Measurements from ENCODE around the gene SULT4A1.

SULT4A1 gene

DNA sequence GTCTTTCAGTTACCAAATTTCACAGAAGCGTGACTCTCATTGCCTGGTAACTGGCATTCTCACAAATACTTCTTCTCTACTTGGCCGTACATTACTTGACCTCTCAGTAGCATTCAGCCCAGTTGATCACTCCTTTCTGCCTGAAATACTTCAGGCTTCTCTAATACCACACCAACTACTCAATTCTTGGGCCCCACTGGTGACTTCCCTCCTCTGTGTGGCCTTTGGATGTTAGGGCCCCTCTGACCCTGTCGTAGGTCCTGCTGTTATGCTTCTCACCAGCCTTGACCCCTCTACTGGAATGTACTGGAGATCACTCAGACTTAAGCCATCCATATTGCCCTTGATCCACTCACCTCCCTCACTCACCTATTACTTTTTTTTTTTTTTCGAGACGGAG is 48.0 kb downstream of the SULT4A1 start:
- DNase-seq (ENCODE audit: extremely low read depth in 1 of 2, low read depth in 1 of 2), result no peak

- DNase-seq (ENCODE audit: extremely low read depth in 1 of 2, low read depth in 1 of 2), result no peak
Observed at GRCh38 chr22:43812890-43813289, 49.4 kb downstream of the SULT4A1 start.

- DNase-seq (ENCODE audit: extremely low read depth in 1 of 2, low read depth in 1 of 2), result peak; percentile 75 to 85
Observed at GRCh38 chr22:43812149-43812842, 50.0 kb downstream of the SULT4A1 start, which contains the start of gene EFCAB6. TSS of gene EFCAB6 (minus strand) at chr22:43812305. CDS start at chr22:43782318, 29,987 bp downstream.

GRCh38 chr22:43811777-43812148 is 50.5 kb downstream of the SULT4A1 start:
- no peak for DNase-seq (ENCODE audit: extremely low read depth in 1 of 2, low read depth in 1 of 2)

- DNase-seq (ENCODE audit: extremely low read depth in 1 of 2, low read depth in 1 of 2), result no peak
Observed at GRCh38 chr22:43802897-43803495, 59.3 kb downstream of the SULT4A1 start.

DNA sequence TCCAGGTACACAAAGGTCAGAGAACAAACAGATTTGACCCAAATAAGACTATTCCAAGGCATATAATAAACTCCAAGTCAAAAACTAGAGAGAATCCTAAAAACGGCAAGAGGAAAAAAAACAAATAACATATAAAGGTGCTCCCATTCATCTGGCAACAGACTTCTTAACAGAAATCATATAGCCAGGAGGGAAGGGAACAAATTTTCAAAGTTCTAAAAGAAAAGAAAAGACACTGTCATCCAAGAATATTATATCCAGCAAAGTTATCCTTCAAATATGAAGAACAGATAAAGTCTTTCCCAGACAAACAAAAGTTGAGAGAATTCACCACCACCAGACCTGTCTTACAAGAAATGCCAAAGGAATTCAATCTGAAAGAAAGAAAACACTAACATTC is 61.3 kb downstream of the SULT4A1 start:
- DNase-seq (ENCODE audit: extremely low read depth in 1 of 2, low read depth in 1 of 2), result no peak

DNA sequence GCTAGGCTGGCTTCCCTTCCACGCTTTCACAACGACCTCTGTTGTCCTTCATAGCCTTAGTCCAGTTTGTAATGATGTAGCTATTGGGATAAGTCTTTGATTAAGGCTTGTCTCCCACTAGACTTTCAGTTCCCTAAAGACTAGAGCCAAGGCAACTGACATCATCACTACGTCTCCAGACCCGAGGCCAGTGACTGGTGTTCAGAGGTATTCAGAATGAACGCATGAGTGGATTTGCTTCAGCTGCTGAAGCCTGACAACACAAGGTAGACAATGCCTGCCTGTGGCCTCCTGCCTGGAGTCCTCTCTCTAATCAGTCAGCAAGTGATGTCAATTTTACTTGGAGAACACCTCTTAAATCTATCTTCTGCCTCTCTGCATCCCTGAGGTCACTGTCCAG is 63.8 kb downstream of the SULT4A1 start:
- no peak for DNase-seq (ENCODE audit: extremely low read depth in 1 of 2, low read depth in 1 of 2)

DNA sequence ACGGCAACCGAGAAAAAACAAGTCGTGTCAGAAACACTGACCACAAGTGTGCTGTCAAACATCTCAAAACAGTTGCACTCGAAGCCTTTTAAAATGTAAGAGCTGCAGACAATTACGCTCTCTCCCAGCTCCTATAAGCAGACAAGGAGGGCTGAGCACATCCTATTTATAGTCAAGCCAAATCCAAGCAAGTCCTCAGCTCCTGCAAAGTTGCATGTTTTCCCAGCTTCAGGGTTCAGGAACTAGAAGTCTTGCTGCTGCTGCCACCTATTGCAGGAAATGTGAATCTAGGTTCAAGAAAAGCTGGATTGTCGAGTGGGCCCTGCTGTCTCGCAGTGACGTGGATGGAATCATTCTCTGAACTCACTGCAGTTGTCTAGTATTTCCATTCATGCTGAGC is 65.7 kb downstream of the SULT4A1 start:
- no peak for DNase-seq (ENCODE audit: extremely low read depth in 1 of 2, low read depth in 1 of 2)

DNA sequence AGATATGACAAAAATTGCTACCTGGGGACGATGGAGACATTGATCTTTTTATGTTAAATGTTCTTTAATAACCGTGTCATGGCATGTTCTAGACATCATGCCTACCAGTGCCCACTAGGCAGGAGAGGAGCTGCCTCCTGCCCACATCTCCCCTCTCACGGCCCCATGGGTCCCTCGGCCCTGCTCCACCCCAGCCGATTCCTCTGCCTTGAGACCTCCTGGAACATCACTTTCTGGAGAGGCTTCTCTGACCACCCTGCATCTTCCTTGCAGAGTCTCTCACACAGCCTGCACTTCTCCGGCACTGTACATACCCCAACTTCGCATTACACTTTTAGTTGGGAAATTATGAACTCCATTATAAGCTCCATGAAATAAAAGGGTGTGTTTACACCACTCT is 67.0 kb downstream of the SULT4A1 start:
- DNase-seq (ENCODE audit: extremely low read depth in 1 of 2, low read depth in 1 of 2), result no peak

DNA sequence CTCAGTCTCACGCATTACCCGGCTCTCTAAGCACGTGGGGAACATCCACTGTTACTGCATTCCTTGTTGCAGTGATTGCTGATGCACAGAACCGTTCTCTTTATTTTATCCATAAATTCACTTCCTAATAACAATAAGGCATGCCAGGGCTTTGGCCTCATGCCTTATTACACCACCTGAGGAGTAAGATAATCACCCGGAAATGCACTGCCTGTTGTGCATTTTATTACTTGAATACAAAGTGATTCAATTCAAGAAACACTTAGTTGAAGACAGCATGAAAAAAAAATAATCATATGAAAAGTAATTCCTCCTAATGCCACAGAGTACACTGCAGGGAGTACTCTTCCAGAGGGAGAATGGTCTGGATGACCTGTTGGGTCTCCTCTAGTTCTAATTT is 69.4 kb downstream of the SULT4A1 start:
- no peak for DNase-seq (ENCODE audit: extremely low read depth in 1 of 2, low read depth in 1 of 2)

- DNase-seq (ENCODE audit: extremely low read depth in 1 of 2, low read depth in 1 of 2), result no peak
Observed at GRCh38 chr22:43789452-43789851, 72.9 kb downstream of the SULT4A1 start.

DNA sequence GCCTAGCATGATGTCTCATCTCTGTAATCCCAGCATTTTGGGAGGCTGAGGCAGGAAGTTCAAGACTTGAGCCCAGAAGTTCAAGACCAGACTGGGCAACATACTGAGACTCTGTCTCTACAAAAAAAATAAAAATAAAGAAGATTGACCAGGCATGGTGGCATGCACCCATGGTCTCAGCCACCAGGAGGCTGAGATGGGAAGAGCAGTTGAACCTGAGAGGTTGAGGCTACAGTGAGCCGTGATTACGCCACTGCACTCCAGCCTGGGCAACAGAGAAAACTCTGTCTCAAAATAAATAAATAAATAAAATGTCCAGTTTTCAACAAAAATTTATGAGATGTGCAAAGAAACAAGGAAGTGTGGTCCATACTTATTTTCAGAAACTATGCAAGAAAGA is 78.5 kb downstream of the SULT4A1 start:
- no peak for DNase-seq (ENCODE audit: extremely low read depth in 1 of 2, low read depth in 1 of 2)

DNA sequence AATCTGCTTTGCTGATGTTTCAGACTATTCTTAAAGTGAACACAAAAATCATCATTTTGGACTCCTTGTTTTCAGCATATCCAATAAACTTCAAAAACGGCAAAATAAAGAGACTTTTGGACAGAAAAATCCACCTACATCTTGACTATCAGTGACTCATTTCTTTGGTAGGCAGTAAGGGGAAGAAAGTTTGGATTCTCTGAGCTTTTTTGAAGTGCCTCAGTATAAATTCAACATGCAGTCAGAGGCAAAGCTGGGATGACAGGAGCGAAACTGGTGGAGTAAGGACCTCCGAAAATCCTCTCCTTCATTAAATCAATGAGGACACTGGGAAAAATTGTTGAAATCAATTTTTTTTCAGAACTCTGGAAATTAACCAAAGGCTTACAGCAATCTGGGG is 79.9 kb downstream of the SULT4A1 start:
- DNase-seq (ENCODE audit: extremely low read depth in 1 of 2, low read depth in 1 of 2), result no peak

DNA sequence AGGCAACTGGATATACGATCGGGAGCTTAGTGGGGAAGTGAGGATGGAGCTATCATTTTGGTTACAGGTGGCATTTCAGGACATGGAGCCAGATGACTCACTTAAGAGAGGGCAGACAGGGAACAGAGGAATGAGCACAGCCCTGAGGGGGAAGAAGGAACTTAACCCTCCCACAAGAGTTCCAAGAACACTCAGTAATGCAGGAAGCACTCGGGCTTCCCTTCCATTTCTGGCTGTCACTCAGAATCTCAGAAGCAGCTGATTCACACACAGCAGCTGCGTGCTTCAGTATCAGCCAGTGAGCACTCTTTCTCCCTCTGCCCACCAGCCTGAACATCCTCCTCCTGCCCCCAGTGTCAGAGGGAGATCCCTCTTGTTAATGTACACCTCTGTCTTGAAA is 85.0 kb downstream of the SULT4A1 start:
- no peak for DNase-seq (ENCODE audit: extremely low read depth in 1 of 2, low read depth in 1 of 2)

DNA sequence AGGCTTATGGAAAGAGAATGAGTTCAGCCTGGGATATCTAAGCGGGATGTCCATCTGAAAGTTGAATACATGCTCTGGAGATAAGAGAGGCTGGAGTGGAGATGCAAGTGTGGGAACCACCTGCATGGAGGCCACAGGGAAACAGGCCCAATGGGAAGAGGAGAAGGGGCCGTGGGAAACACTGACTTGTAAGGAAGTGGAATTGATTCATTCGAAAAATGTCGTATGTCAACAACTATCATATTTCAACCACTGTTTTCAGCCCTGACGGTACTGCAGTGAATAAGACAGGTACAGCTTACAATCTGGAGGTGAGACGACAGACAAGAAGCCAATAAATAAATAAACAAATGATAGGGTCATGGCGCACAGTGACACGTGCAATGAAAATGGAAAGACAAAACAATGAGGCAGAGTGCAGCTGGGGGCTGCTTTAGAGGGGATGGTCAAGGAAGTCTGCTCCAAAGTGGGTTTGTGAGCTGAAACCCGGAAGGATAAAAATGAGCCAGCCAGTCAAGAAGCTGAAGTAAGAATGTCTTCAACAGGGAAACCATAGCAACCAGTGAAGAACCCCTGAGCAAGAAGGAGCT is 86.1 kb downstream of the SULT4A1 start:
- DNase-seq (ENCODE audit: extremely low read depth in 1 of 2, low read depth in 1 of 2), result no peak
